Stimulated activated CD8-positive, alpha-beta memory T cell treated with anti-CD3 and anti-CD28 coated beads, Interleukin-7, amount 100 ng/mL, for 4 hours (primary cell): ENCODE measurements around the gene PLD5.

Experiments
- DNase-seq, 2 donors: peaks; one replicate each; pipeline ENCODE4 v3.0.0-alpha.2; 2020; ENCODE audit warnings: low read depth in 2 of 2

Gene PLD5

GRCh38 chr1:242524571-242525359, at the start of gene PLD5:
TSS of gene PLD5 (minus strand) at chr1:242524697.
- DNase-seq = no peak

GRCh38 chr1:242569867-242570266, 45.4 kb upstream of the PLD5 start:
- DNase-seq = no peak

DNA sequence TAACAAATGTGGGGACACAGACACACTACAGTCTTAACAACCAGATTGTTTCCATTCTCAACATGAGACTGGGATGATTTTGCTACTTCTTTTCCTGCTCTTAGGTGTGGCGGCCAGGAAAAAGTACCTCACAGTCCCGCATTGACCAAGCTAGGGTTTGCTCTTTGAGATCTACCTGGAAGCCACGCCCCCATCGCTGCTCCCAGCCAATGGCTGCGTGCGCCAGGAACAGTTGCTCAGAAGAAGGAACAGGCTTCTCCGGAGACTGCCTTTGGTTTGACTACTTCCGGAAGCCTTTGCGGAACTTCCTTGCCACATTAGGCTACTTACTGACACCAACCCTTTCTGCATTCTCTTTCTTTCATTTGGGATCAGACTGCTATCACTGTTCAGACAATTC, 44.2 kb upstream of the PLD5 start:
- DNase-seq = no peak

DNA sequence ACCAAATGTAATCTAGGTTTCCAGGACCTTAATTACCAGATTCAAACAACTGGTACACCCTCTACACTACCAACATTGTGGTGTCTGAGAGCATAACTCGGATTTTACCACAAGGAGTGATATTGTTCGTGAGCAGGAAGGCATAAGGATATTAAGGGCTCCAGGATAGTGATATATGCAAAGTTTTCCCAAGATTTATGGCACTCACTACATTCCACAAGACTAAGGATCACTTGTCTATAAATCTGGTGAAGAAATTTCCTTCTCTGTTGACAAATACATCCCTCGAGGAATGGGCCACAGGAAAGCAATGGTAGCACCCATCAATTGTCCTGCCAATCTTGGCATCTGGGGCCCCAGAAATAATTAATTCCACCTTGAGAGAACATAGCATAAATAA, 43.1 kb upstream of the PLD5 start:
- no peak for DNase-seq

DNA sequence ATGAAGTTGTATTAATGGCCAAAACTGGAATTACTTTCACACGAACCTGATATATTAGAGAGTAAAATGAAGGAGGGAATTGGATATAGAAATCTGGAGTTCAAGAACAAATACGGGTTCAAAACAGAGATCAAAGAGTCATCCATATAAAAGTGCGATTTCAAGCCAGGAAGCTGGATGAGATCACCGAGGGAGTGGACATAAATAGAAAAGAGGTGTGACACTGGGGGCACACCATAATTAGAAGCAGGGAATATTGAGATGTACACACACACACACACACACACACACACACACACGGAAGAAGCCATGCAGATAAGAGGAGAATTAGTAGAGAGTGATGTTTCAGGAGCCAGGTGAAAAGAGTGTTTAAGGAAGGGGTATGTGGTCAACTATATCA, 32.3 kb upstream of the PLD5 start:
- DNase-seq = no peak

DNA sequence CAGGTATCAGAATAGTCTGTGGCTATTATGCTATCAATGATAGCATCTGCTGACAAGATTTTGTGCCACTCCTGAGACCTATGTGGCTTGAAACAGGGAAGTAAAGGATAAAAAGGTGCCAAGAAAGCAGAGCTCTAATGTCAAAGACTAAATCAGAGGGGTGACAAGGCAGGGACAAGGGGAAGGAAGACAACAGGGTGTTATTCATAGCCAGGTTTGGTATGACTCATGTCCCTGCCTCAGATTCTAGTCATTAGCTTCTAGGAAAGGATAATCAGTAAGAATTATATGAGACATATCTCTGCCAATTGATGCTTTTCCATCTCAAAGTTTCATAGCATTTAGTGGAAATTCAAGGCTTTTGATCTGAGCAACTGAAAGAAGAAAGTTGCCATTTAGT, 31.8 kb upstream of the PLD5 start:
- DNase-seq = no peak

GRCh38 chr1:242554577-242554976, 30.1 kb upstream of the PLD5 start:
- DNase-seq = no peak

GRCh38 chr1:242546849-242547729, 22.6 kb upstream of the PLD5 start:
- DNase-seq = no peak

DNA sequence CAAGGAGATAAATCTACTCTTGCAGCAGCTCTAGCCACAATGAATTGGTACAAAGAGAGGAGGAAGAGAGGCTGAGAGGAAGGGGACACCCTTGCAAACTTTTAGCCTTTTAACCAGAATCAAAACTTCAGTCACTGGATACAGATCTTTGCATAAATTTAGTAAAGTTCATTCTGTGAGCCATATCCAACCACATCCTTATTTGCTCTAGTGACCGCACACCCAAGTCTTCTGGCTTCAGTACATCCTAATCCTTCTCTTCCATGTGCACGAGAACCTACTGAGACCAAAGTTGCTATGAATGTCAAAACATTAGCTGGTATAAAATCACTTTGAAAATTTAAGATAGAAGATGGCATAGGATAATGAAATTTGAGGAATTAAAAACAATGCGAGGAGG, 21.9 kb upstream of the PLD5 start:
- DNase-seq = no peak

DNA sequence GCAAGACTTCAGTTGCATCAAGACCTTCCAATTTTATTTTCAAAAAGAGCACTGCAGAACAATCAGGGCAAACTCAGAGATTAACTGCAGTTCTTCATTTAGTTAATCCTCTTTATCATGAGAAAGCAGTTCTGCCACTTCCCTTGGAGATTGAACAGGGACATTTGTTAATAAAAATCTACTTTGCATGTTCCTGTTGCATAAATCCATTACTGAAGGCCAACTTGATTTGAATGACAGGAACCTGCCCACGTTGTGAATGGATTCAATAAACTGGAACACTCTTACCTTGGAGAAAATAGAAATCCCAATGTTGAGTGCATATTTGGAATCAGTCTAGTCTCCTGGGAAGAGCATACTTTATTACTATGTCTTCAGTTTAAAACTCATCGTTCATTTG, 19.6 kb upstream of the PLD5 start:
- DNase-seq = no peak

GRCh38 chr1:242542271-242542670, 17.8 kb upstream of the PLD5 start:
- DNase-seq = no peak

GRCh38 chr1:242535986-242536385, 11.5 kb upstream of the PLD5 start:
- no peak for DNase-seq

GRCh38 chr1:242534753-242535152, 10.3 kb upstream of the PLD5 start:
- DNase-seq = no peak

DNA sequence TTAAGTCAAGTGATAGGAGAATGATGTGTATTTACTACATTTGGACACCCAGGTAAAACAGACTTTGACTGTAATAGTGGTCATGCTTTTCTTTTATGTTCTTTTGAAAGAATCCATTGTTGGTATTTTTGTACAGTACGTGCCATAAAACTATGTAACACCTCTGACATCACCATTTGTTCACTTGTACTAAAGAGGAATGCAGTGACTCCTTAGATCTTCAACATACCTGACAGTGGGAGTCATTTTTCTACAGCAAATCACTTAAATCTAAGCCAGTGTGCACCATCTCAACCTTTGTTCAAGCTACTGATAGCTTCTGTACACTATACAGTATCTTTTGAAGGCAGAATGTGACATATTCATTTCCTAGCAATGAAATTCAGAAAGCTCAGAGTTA, 6.3 kb upstream of the PLD5 start:
- DNase-seq = no peak

GRCh38 chr1:242525769-242526168, 1.3 kb upstream of the PLD5 start:
- DNase-seq = no peak

GRCh38 chr1:242525360-242525722, 844 bp upstream of the PLD5 start:
- no peak for DNase-seq

DNA sequence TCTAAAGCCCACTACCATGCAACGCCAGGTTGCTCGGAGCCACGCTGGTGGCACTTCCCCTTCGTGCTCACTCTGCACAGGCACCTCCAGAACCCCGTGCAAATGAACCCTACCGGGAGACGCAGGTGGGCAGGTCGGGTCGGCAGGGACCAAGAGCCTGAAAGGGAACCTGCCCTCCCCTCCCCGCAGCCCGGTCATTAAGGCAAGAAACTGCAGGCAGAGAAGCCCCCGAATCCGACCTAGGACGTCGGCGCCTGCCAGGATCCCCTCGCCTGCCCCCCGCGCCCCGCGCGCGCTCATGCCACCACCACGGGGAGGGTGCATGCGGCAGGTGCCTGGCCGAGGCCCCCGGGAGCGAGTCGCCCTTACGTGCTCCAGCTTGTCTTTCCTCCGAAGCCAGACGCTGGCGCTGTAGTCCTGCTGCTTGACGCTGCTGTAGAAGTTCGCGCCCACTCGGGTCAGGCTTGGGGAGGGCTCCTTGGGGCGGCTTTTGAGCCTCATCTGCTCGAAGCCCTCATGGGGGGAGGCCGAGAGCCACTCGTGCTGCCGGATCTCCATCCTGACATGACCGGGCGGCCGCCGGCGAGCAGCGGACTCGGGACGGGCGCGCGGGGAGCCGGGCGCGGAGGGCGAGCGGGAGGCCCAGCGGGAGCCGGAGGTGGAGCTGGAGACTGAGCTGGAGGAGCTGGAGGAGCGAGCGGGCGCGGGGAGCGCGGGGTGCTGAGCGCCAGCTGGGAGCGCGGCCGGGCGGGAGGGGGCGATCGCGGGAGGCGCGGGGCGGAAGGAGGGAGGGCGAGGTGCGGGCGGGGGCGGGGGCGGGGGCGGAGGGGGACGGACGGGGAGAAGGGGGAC, 552 bp downstream of the PLD5 start:
- no peak for DNase-seq

DNA sequence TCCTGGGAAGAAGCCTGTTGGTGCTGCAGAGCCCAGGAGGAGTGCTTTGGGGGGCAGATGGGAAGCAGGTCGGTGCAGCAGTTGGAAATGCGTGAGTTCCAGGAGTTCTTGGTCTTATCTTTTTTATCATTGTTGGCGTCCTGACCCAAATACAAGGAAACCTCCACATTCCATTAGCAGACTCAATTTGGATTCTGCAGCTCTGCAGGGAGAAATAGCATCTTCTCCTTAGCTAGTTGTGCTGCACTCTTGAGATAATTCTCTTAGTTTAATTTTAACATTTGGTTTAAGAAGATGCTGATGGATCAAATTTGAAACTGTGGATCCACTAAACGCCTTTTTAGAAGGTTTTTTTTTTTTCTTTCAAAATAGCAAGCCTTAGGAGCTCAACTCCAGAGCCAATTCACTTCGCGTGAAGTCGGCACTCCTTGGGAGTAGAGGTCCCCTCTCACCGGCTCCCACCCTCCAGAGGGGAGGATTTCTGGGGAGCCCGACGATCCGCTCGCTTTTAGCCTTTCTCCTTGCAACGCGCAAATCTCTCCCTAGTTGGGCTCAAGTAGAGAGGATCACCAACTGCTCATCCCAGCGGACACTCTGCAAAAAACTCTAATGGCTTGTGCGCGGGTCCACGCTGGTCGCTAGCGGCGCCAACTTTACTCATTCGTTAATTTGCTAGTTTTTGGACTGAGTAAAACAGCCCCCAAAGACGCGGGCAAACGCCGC, 1.3 kb downstream of the PLD5 start:
- no peak for DNase-seq

DNA sequence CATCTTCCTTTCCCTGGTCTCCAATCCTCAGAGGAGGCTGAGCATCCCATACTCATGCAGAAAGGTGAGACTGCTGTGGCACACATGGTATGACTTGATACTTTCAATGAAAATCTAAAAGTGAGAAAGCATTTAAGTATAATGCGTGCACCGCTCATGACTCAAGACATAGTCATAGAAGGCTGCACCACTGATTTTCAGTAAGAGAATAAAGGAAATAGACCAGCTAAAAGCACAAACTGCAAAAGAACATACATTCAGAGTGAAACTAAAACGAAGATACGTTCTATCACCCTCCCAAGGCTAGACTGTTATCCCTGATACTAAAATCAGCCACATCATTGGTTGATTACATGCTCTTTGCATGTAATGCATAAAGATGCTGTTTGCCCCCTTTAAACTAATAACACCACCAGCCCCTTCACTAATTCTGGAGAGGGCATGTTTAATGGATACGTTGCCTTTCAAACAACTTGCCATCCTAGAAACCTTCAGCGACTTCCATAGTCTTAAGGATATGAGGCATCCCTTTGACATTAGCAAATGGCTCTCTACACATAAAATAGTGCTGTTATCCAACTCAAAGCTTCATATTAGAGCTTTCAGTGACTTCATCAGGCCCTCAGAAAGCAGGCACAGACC, 2.1 kb downstream of the PLD5 start:
- DNase-seq = no peak

- no peak for DNase-seq
Observed at GRCh38 chr1:242515555-242515954, 8.9 kb downstream of the PLD5 start.

- no peak for DNase-seq
Observed at GRCh38 chr1:242506724-242507123, 17.8 kb downstream of the PLD5 start.
